ENCODE data around the gene CDH4.
A peak's percentile ranks its signal among the peaks of the same experiment; 100 is the strongest.

The CDH4 gene

GRCh38 chr20:61543086-61543485, 291.0 kb downstream of the CDH4 start:
- no peak for DNase-seq

DNA sequence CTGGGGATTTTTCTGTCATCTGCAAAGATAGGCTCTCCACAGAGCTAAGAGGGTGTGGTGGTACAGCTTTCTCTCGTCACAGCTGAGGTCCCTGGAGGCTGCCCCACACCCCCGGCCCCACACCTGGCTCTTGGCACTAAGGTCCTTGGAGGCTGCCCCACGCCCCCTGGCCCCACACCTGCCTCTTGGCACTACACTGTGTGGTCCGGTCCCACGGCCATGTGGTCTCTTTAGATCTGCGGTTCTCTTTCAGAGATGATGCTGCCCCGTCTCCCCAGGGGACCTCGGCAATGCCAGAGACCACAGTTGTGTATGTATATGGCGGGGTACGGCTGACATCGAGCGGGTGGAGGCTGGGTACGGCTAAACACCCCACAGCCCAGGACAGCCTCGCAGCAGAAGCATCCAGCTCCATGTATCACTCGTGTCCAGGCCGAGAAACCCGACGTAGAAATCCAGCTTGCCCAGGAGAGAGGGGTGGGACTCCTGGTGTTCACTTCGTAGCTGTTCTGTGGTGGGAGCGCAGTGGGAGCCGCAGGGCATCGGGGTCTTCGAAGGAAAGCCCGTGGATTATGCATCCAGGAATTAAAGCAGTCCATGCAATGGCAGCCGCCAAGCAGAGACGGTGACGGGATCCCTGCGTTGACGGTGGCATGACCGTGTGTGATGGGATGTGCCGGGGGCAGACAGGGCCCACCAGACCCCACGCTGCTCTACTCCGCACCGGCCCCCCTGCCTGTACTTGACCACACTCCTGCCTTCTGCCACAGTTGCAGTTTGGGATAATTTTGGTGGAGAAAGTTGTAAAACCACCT, 292.1 kb downstream of the CDH4 start:
- no peak for DNase-seq

- no peak for DNase-seq
Measured at GRCh38 chr20:61544910-61545889, 293.1 kb downstream of the CDH4 start.

DNA sequence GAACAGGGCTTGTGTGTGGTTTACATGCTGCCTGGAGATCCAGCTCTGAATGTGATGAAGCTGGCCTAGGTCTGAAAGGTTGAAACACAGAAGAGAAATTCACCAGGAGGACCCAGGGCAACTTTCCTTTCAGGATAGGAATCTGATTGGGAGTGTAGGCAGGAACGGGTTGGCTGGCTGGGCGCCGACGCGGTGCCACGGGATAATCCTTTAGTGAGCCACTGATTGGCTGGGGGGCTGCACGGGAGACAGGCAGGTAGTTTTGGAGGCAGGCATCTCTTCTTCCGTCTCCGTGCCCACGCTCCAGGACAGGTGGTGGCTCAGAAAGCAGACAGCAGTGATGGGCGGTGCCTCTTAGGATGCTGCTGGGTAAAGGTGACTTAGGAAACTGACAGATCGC, 294.6 kb downstream of the CDH4 start:
- no peak for DNase-seq

- no peak for DNase-seq
Measured at GRCh38 chr20:61548069-61548468, 296.0 kb downstream of the CDH4 start.

- DNase-seq, result no peak
Measured at GRCh38 chr20:61549865-61550264, 297.8 kb downstream of the CDH4 start.

DNA sequence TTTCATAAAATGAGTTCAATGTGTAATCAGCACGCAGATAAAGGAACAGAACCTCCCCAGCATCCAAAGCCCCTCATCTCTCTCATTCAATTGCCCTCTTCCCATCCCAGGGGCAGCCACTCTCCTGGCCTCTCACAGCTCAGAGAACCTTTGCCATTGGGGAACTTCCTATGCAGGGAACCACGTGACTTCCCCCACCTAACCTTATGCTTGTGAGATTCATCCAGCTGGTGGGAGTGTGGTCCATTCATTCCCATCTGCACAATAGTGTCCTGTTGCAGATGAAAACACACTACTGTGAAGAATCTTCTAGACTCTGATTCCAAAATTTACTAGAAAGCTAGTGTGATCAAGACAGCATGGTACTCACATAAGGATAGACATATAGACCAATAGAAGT, 299.3 kb downstream of the CDH4 start:
- no peak for DNase-seq

DNA sequence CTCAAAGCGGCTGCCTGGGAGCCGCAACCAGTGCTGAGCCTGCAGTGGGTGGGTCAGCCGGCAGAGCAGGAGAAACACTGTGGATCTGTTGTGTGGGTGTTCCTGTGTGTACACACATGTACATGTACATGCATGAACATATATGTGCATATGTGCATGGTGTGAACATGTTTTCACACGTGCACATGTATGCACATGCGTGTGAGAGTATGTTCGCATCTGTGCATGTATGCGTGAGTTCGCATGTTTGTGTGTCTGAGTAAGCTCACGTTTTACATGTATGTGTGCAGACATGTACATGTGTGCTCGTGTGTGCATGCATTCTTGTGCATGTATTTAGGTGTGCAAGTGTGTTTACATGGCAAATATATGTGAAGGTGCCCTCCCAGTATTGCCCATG, 302.6 kb downstream of the CDH4 start:
- no peak for DNase-seq

DNA sequence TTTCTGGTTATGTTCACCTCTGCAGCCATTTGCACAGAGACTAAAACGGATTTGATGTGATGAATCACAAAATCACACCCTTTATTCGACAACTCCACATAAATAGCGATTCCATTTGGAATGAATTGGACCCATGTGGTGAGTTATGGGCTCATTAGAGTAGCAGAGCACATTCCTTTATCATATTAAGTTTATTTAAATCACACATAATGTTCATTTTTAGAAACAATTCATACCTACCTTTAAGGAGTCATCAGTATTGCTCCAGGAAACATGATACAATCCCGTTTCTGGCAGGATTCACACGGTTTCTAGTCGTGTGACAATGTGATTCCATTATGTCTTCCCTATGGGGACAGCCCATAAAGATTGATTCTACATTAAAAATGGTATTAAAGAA, 303.5 kb downstream of the CDH4 start:
- no peak for DNase-seq

GRCh38 chr20:61556111-61556510, 304.1 kb downstream of the CDH4 start:
- DNase-seq, result no peak

GRCh38 chr20:61556673-61557072, 304.6 kb downstream of the CDH4 start:
- no peak for DNase-seq

DNA sequence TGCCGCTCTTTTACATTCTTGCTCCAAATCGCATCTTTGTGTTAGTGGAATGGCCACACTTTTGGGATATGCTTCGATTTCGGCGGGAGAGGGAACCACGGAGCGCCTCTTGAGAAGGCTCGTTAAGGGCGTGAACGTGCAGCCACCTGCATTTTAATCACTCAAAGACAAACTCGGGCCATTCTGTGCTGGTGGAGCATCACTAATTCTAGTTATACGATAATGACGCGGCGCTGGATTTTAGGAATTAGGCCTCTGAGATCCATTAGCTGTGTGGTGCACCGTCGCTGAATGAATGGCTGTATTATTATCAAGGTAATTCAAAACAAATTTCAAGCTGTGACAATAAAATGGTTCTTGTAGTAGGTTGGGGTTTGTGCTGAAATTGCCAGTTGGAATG, 305.6 kb downstream of the CDH4 start:
- DNase-seq, result peak; percentile 28

GRCh38 chr20:61558726-61559125, 306.7 kb downstream of the CDH4 start:
- peak; percentile 36 for DNase-seq

GRCh38 chr20:61559706-61560315, 307.8 kb downstream of the CDH4 start:
- no peak for DNase-seq

GRCh38 chr20:61560361-61560853, 308.3 kb downstream of the CDH4 start:
- DNase-seq, result no peak

DNA sequence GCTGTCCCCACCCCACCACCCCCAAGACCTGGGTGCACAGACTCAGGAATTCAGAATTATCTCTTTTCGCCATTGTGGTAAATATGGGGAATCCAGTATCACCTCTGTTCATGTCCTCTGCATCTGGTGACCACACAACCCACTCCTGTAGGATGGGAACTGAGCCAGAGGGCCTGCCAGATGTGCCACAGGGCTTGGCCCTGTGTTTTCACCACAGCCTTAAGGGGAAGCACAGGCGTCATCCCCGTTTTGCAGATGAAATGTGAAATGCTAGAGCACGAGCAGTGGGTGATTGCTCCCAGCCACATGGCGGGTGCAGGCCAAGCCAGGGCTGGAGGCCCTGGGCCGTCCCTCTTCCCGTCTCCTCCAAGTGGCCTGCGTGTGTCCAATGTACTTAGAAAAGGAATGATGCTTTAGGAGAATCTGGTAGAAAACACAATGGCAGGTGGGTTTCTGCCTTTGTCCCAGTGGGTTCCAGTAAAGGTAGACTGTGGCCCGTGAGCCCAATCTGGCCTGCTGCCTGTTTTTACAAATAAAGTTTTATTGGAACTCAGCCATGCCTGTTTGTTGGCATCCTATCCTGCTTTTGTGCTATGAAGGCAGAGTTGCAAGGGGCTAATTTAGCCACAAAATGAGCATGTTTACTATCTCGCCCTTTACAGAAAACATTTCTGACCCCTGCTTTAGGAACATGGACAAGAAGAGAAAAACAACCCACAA, 309.2 kb downstream of the CDH4 start:
- DNase-seq, result no peak

GRCh38 chr20:61562491-61562890, 310.4 kb downstream of the CDH4 start:
- DNase-seq, result no peak

DNA sequence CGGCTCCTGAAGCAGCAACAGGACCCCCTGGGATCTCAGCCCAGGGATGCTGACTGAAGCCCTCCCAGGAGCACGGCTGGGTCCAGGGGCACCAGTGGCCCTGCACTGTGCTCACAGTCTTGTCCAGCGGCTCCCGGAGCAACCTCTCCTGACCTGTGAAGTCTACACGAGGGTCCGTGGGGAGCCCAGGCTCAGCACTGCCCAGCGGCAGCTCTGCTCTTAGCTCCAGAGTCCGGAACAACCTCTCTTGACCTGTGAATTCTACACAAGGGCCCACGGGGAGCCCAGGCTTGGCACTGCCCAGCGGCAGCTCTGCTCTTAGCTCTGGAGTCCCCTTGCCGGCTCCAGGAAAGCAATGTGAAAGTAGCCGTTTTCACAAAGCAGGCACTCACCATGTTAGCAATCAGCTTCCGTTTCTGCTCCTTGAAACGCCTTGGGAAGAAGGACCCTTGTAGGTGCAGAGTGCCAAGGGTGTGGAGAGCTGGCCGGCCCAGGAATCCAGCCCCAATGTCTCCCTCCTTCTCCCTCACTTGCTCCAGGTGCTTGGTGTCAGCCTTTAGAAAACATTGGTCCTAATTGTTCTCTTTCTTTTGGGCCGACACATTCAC, 310.9 kb downstream of the CDH4 start:
- no peak for DNase-seq

- no peak for DNase-seq
Measured at GRCh38 chr20:61564628-61565027, 312.6 kb downstream of the CDH4 start.

GRCh38 chr20:61565791-61566190, 313.7 kb downstream of the CDH4 start:
- no peak for DNase-seq

DNA sequence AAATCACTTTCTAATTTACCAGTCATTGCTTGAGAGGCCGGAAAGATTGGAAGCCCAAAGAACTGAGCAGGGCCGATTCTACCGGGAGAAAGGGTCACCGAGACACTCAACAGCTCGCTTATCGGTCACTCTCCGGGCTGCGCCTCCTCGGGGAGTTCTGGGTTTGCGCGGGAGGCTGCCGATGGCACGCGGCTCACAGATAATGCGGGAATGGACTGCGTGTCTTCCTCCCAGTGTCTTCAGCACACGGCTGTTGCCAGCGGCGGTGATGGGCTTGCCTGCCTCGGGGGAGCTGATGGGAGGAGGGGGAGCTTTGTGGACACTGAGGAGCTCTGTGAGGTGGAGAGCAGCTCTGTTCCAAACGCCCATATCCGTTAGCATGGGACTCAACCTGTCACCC, 314.6 kb downstream of the CDH4 start:
- DNase-seq, result no peak

DNA sequence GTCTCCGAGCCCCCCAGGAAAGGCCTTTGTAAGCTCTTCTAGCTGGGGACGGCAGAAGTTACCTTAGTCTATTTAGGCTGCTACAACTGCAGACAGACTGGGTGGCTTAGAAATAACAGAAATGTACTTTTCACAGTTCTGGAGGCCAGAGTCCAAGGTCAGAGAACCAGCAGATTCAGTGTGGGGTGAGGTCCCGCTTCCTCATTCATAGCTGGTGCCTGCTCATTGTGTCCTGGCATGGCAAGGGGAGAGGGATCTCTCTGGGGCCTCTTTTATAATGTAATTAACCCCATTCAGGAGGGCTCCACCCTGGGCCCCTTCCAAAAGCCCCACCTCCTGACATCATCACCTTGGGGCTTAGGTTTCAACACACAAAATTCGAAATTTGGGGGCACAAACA, 315.1 kb downstream of the CDH4 start:
- DNase-seq, result no peak

Data from NCI-H748 treated with DMSO at 0.1 percent for 48 hours (cell line).